ENCODE measurements around the gene ATP8A1. TPM values are rescaled to one million over a fixed set of nuclear protein-coding genes. Genes with fewer than 3 reads are reported as not detected.

ATP8A1 gene
- total and polyA plus RNA-seq, 2 donors from 2014 or later: 4.6 to 27.4 TPM

DNA sequence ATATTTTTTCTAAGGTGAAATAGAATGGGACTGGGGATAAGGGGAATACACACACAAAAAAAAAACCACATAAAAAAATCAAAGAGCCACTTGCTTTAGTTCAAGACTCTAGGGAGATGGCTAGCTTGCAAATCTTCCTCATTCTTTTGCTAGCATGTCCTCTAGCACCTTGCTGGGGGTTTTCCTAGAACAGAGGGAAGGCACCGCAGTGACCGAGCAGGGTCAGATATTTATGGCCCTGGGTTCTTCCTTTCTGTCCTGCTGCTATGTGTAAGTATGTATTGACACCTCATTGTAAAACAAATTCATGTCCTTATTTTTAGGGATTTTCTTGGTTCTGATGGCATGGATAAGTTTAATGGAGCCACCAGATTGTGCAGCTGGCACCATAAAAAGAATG lies 178.4 kb downstream of the ATP8A1 start:
- H3K4me1 ChIP-seq (ENCODE audit: control insufficient read depth in 2 of 3, insufficient read depth in 2 of 3, low read depth in 1 of 3, low read length in 3 of 3): no peaks in the 10 kb centered on the region
- DNase-seq (no peak), FAIRE-seq (no peak)
- H3K9ac ChIP-seq (ENCODE audit: low read length in 3 of 3): no peak overlapping the region
- intact Hi-C loops (cut with DNase I): no loop called here
- TF ChIP-seq, protein P1, sequence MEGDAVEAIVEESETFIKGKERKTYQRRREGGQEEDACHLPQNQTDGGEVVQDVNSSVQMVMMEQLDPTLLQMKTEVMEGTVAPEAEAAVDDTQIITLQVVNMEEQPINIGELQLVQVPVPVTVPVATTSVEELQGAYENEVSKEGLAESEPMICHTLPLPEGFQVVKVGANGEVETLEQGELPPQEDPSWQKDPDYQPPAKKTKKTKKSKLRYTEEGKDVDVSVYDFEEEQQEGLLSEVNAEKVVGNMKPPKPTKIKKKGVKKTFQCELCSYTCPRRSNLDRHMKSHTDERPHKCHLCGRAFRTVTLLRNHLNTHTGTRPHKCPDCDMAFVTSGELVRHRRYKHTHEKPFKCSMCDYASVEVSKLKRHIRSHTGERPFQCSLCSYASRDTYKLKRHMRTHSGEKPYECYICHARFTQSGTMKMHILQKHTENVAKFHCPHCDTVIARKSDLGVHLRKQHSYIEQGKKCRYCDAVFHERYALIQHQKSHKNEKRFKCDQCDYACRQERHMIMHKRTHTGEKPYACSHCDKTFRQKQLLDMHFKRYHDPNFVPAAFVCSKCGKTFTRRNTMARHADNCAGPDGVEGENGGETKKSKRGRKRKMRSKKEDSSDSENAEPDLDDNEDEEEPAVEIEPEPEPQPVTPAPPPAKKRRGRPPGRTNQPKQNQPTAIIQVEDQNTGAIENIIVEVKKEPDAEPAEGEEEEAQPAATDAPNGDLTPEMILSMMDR (IDR thresholded peaks at IDR 0.05; ENCODE audit: borderline replicate concordance, extremely low read depth, insufficient read depth): no peak
- no peak overlapping the region for H3K27ac ChIP-seq (ENCODE audit: low read depth in 2 of 2, low read length in 2 of 2)
- no peaks in the 10 kb centered on the region for H3K36me3 ChIP-seq (ENCODE audit: control insufficient read depth in 2 of 3, insufficient read depth in 3 of 3, low read length in 3 of 3)
- H3K4me3 ChIP-seq (ENCODE audit: low read length in 3 of 3): no peak overlapping the region
- no peaks in the 10 kb centered on the region for H3K27me3 ChIP-seq (ENCODE audit: control insufficient read depth, insufficient read depth, low read length)
- H3K9me3 ChIP-seq (ENCODE audit: control insufficient read depth in 2 of 3, insufficient read depth in 1 of 3, low read length in 3 of 3): no peaks in the 10 kb centered on the region

GRCh38 chr4:42474406-42474805 lies 182.5 kb downstream of the ATP8A1 start:
- FAIRE-seq (no peak), DNase-seq (no peak)
- no peak overlapping the region for H3K9ac ChIP-seq (ENCODE audit: low read length in 3 of 3)
- TF ChIP-seq, protein P1 (IDR thresholded peaks at IDR 0.05; ENCODE audit: borderline replicate concordance, extremely low read depth, insufficient read depth): no peak
- intact Hi-C loops (cut with DNase I): no loop called here
- no peaks in the 10 kb centered on the region for H3K27me3 ChIP-seq (ENCODE audit: control insufficient read depth, insufficient read depth, low read length)
- no peak overlapping the region for H3K27ac ChIP-seq (ENCODE audit: low read depth in 2 of 2, low read length in 2 of 2)
- no peaks in the 10 kb centered on the region for H3K9me3 ChIP-seq (ENCODE audit: control insufficient read depth in 2 of 3, insufficient read depth in 1 of 3, low read length in 3 of 3)
- H3K4me3 ChIP-seq (ENCODE audit: low read length in 3 of 3): no peak overlapping the region
- no peaks in the 10 kb centered on the region for H3K36me3 ChIP-seq (ENCODE audit: control insufficient read depth in 2 of 3, insufficient read depth in 3 of 3, low read length in 3 of 3)
- H3K4me1 ChIP-seq (ENCODE audit: control insufficient read depth in 2 of 3, insufficient read depth in 2 of 3, low read depth in 1 of 3, low read length in 3 of 3): no peaks in the 10 kb centered on the region

- intact Hi-C loops (cut with DNase I): no loop called here
- Histone ChIP-seq H3K27ac (ENCODE audit: low read depth in 2 of 2, low read length in 2 of 2) (no peak overlapping the region), H3K4me1 (ENCODE audit: control insufficient read depth in 2 of 3, insufficient read depth in 2 of 3, low read depth in 1 of 3, low read length in 3 of 3) (no peaks in the 10 kb centered on the region), H3K9me3 (ENCODE audit: control insufficient read depth in 2 of 3, insufficient read depth in 1 of 3, low read length in 3 of 3) (no peaks in the 10 kb centered on the region), H3K36me3 (ENCODE audit: control insufficient read depth in 2 of 3, insufficient read depth in 3 of 3, low read length in 3 of 3) (no peaks in the 10 kb centered on the region), H3K9ac (ENCODE audit: low read length in 3 of 3) (no peak overlapping the region), H3K27me3 (ENCODE audit: control insufficient read depth, insufficient read depth, low read length) (no peaks in the 10 kb centered on the region), H3K4me3 (ENCODE audit: low read length in 3 of 3) (no peak overlapping the region)
- TF ChIP-seq, protein P1 (IDR thresholded peaks at IDR 0.05; ENCODE audit: borderline replicate concordance, extremely low read depth, insufficient read depth): no peak
- no peak for FAIRE-seq
- DNase-seq: no peak
Observed at GRCh38 chr4:42473071-42473684, 183.7 kb downstream of the ATP8A1 start.

- DNase-seq (no peak), FAIRE-seq (no peak)
- Histone ChIP-seq H3K36me3 (ENCODE audit: control insufficient read depth in 2 of 3, insufficient read depth in 3 of 3, low read length in 3 of 3) (no peaks in the 10 kb centered on the region), H3K4me1 (ENCODE audit: control insufficient read depth in 2 of 3, insufficient read depth in 2 of 3, low read depth in 1 of 3, low read length in 3 of 3) (no peaks in the 10 kb centered on the region), H3K27ac (ENCODE audit: low read depth in 2 of 2, low read length in 2 of 2) (no peak overlapping the region), H3K9me3 (ENCODE audit: control insufficient read depth in 2 of 3, insufficient read depth in 1 of 3, low read length in 3 of 3) (no peaks in the 10 kb centered on the region), H3K27me3 (ENCODE audit: control insufficient read depth, insufficient read depth, low read length) (no peaks in the 10 kb centered on the region), H3K4me3 (ENCODE audit: low read length in 3 of 3) (no peak overlapping the region), H3K9ac (ENCODE audit: low read length in 3 of 3) (no peak overlapping the region)
- intact Hi-C loops (cut with DNase I): no loop called here
- TF ChIP-seq, protein P1 (IDR thresholded peaks at IDR 0.05; ENCODE audit: borderline replicate concordance, extremely low read depth, insufficient read depth): no peak
Observed at GRCh38 chr4:42471896-42472295, 185.0 kb downstream of the ATP8A1 start.
